GM12864 (cell line): ENCODE results near the gene EVA1C.
"Not testable (repeated sequence)": the region's sequence is repeated elsewhere in the genome, so short reads cannot be mapped to it uniquely, and the experiment has no call there.

Experiments
- DNase-seq: peaks from one replicate; pipeline ENCODE4 v3.0.0-alpha.2; 2011; ENCODE audit warnings: low read depth
- H3K4me3 ChIP-seq: 2 replicates; pipeline ENCODE4 v1.5.1; 2011; ENCODE audit warnings: mild to moderate bottlenecking, low read depth, low read length, control low read depth
- CTCF ChIP-seq: IDR thresholded peaks from 2 replicates; pipeline ENCODE4 v1.5.1; 2011; ENCODE audit warnings: low read depth, mild to moderate bottlenecking, moderate library complexity, low read length, control low read depth, inconsistent platforms; ENCODE audit errors: missing control alignments

Gene EVA1C

GRCh38 chr21:32523988-32524719 is 111.6 kb downstream of the EVA1C start:
- TF ChIP-seq CTCF, result no peak

GRCh38 chr21:32525282-32525681 is 112.8 kb downstream of the EVA1C start:
- no peak for DNase-seq
- H3K4me3 ChIP-seq, result no peak overlapping the region
- TF ChIP-seq CTCF, result no peak

More at GRCh38 chr21:32523988-32524719, 111.6 kb downstream of the EVA1C start:
- no peak overlapping the region for H3K4me3 ChIP-seq
- no peak for DNase-seq

GRCh38 chr21:32529679-32530078 is 117.2 kb downstream of the EVA1C start:
- no peak for DNase-seq
- TF ChIP-seq CTCF, result no peak

GRCh38 chr21:32530809-32531208 is 118.3 kb downstream of the EVA1C start:
- H3K4me3 ChIP-seq, DNase-seq: not testable (repeated sequence)

More at GRCh38 chr21:32529679-32530078, 117.2 kb downstream of the EVA1C start:
- no peak overlapping the region for H3K4me3 ChIP-seq

- not testable (repeated sequence) for DNase-seq, H3K4me3 ChIP-seq
These were observed 119.1 kb downstream of the EVA1C start for GRCh38 chr21:32531561-32531960.

GRCh38 chr21:32532636-32533035 is 120.1 kb downstream of the EVA1C start:
- DNase-seq, result no peak
- H3K4me3 ChIP-seq, result no peak overlapping the region
- no peak for TF ChIP-seq CTCF

GRCh38 chr21:32533053-32533452 is 120.5 kb downstream of the EVA1C start:
- TF ChIP-seq CTCF, result no peak
- no peak for DNase-seq

GRCh38 chr21:32533611-32534010 is 121.1 kb downstream of the EVA1C start:
- TF ChIP-seq CTCF, result no peak
- DNase-seq, result no peak
- no peak overlapping the region for H3K4me3 ChIP-seq

More at GRCh38 chr21:32533053-32533452, 120.5 kb downstream of the EVA1C start:
- no peak overlapping the region for H3K4me3 ChIP-seq
